ENCODE results near the gene CPEB3. TPM values are rescaled to one million over a fixed set of nuclear protein-coding genes. Genes with fewer than 3 reads are reported as not detected.
"Not testable (repeated sequence)": the region's sequence is repeated elsewhere in the genome, so short reads cannot be mapped to it uniquely, and the experiment has no call there.

The CPEB3 gene
- total RNA-seq (1 to 10 TPM; 3.2 to 3.7 TPM), total RNA-seq (8.7 to 9.0 reads per million in 2 donors)

GRCh38 chr10:92290837-92291615, at the start of gene CPEB3, which contains the start of gene MARCHF5:
Gene CPEB3, minus strand, starts transcription at chr10:92291078. Its CDS starts 50,728 bp downstream, at chr10:92240350.
Gene MARCHF5, plus strand, starts transcription at chr10:92291167. Its CDS starts 328 bp downstream, at chr10:92291495.
- H3K36me3 Mint-ChIP-seq (ENCODE audit: low read depth) = no peaks in the 10 kb centered on the region
- DNase-seq (peak; percentile 81 to 86 (median 86)), ATAC-seq (peak; percentile 99)
- no peaks in the 10 kb centered on the region for H3K27me3 Mint-ChIP-seq
- H3K4me1 Mint-ChIP-seq = peaks cover 21% of the 10 kb centered on the region
- H3K27ac Mint-ChIP-seq = peak within 1 kb of the TSS; percentile 87
- H3K9me3 ChIP-seq (ENCODE audit: control insufficient read depth, low read length, poor library complexity, severe bottlenecking) = no peaks in the 10 kb centered on the region
- H3K4me3 Mint-ChIP-seq = peak within 1 kb of the TSS; percentile 94

GRCh38 chr10:92329927-92330326, 39.0 kb upstream of the CPEB3 start:
- H3K4me3 Mint-ChIP-seq; H3K27me3 Mint-ChIP-seq; H3K4me1 Mint-ChIP-seq; DNase-seq; H3K36me3 Mint-ChIP-seq (ENCODE audit: low read depth); H3K9me3 ChIP-seq (ENCODE audit: control insufficient read depth, low read length, poor library complexity, severe bottlenecking); ATAC-seq: not testable (repeated sequence)
- H3K27ac Mint-ChIP-seq = peak overlapping the region; percentile 47

GRCh38 chr10:92328993-92329392, 38.1 kb upstream of the CPEB3 start:
- ATAC-seq (no peak), DNase-seq (no peak)
- no peak overlapping the region for H3K27ac Mint-ChIP-seq
- H3K4me1 Mint-ChIP-seq = peaks cover 8% of the 10 kb centered on the region
- H3K9me3 ChIP-seq (ENCODE audit: control insufficient read depth, low read length, poor library complexity, severe bottlenecking) = no peaks in the 10 kb centered on the region
- no peaks in the 10 kb centered on the region for H3K27me3 Mint-ChIP-seq
- H3K36me3 Mint-ChIP-seq (ENCODE audit: low read depth) = no peaks in the 10 kb centered on the region
- no peak overlapping the region for H3K4me3 Mint-ChIP-seq

DNA sequence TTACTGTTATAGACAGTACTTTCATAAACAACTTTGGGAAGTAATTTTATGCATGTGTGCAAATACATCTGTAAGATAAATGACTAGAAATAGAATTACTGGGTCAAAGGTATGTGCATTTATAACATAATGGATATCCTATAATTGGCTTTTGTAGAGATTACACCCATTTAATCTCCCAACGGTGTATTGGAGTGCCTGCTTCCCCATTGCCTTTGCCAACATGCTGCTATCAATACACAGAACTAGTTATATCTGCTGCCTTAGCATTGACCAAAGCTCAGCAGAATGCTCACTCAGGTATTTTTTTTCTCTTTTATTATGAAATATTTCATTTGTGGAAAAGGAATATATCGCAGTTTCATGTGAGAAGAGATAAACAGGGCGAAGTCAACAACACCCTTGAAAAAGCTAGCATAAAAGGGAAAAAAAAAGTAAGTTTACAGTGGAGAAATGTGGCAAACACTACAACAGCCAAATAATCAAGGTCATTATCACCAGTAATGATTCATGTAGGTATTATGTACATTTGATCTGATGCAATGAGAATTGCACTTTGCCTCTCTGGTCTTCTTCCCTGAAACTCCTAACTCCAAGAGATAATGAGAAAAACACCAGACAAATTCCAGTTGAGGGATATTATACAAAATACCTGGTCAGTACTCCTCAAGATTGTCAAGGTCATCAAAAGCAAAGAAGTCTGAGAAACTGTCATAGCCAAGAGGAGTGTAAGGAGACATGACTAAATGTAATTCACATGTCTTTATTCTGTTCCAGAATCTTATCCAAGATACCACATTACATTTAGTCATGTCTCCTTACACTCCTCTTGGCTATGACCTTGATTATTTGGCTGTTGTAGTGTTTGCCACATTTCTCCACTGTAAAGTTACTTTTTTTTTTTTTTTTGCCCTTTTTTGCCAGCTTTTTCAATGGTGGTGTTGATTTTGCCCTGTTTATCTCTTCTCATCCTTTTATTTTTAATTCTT, 36.9 kb upstream of the CPEB3 start:
- no peaks in the 10 kb centered on the region for H3K9me3 ChIP-seq (ENCODE audit: control insufficient read depth, low read length, poor library complexity, severe bottlenecking)
- H3K4me1 Mint-ChIP-seq = peaks cover 12% of the 10 kb centered on the region
- no peak for ATAC-seq
- H3K27me3 Mint-ChIP-seq = no peaks in the 10 kb centered on the region
- DNase-seq = no peak
- no peak overlapping the region for H3K27ac Mint-ChIP-seq
- H3K36me3 Mint-ChIP-seq (ENCODE audit: low read depth) = no peaks in the 10 kb centered on the region
- H3K4me3 Mint-ChIP-seq = no peak overlapping the region

- H3K27me3 Mint-ChIP-seq = no peaks in the 10 kb centered on the region
- no peak overlapping the region for H3K4me3 Mint-ChIP-seq
- H3K36me3 Mint-ChIP-seq (ENCODE audit: low read depth) = peaks cover 2% of the 10 kb centered on the region
- H3K27ac Mint-ChIP-seq = no peak overlapping the region
- DNase-seq (no peak), ATAC-seq (no peak)
- peaks cover 10% of the 10 kb centered on the region for H3K4me1 Mint-ChIP-seq
- no peaks in the 10 kb centered on the region for H3K9me3 ChIP-seq (ENCODE audit: control insufficient read depth, low read length, poor library complexity, severe bottlenecking)
These were observed 32.2 kb upstream of the CPEB3 start for GRCh38 chr10:92323079-92323478.

DNA sequence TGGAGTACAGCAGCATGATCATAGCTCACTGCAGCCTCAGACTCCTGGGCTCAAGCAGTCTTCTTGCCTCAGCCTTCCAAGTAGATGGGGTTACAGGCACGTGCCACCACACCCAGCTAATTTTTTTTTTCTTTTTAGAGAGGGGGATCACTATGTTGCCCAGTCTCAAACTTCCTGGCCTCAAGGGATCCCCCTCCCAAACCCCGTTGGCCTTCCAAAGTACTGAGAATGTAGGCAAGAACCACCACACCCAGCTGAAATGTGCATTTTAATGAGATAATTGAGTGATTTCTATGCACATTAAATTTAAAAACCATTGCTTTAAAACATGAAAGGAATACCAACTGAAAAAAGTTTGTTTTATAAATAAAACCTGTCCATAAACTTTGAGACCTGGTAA, 25.7 kb upstream of the CPEB3 start:
- ATAC-seq = no peak
- H3K9me3 ChIP-seq (ENCODE audit: control insufficient read depth, low read length, poor library complexity, severe bottlenecking) = no peaks in the 10 kb centered on the region
- Mint-ChIP-seq H3K4me1 (peaks cover 14% of the 10 kb centered on the region), H3K27me3 (no peaks in the 10 kb centered on the region), H3K4me3 (no peak overlapping the region), H3K27ac (peak overlapping the region; percentile 37), H3K36me3 (ENCODE audit: low read depth) (peaks cover 8% of the 10 kb centered on the region)
- DNase-seq = no peak

GRCh38 chr10:92313750-92314149, 22.9 kb upstream of the CPEB3 start:
- H3K4me3 Mint-ChIP-seq = no peak overlapping the region
- no peak for ATAC-seq
- H3K27ac Mint-ChIP-seq = no peak overlapping the region
- no peaks in the 10 kb centered on the region for H3K9me3 ChIP-seq (ENCODE audit: control insufficient read depth, low read length, poor library complexity, severe bottlenecking)
- no peak for DNase-seq
- peaks cover 8% of the 10 kb centered on the region for H3K36me3 Mint-ChIP-seq (ENCODE audit: low read depth)
- H3K27me3 Mint-ChIP-seq = no peaks in the 10 kb centered on the region
- H3K4me1 Mint-ChIP-seq = peaks cover 14% of the 10 kb centered on the region

GRCh38 chr10:92309272-92309671, 18.4 kb upstream of the CPEB3 start:
- ATAC-seq = no peak
- Mint-ChIP-seq H3K4me1 (peaks cover 26% of the 10 kb centered on the region), H3K27ac (no peak overlapping the region), H3K27me3 (no peaks in the 10 kb centered on the region), H3K36me3 (ENCODE audit: low read depth) (peaks cover 2% of the 10 kb centered on the region), H3K4me3 (no peak overlapping the region)
- DNase-seq = no peak
- H3K9me3 ChIP-seq (ENCODE audit: control insufficient read depth, low read length, poor library complexity, severe bottlenecking) = no peaks in the 10 kb centered on the region

DNA sequence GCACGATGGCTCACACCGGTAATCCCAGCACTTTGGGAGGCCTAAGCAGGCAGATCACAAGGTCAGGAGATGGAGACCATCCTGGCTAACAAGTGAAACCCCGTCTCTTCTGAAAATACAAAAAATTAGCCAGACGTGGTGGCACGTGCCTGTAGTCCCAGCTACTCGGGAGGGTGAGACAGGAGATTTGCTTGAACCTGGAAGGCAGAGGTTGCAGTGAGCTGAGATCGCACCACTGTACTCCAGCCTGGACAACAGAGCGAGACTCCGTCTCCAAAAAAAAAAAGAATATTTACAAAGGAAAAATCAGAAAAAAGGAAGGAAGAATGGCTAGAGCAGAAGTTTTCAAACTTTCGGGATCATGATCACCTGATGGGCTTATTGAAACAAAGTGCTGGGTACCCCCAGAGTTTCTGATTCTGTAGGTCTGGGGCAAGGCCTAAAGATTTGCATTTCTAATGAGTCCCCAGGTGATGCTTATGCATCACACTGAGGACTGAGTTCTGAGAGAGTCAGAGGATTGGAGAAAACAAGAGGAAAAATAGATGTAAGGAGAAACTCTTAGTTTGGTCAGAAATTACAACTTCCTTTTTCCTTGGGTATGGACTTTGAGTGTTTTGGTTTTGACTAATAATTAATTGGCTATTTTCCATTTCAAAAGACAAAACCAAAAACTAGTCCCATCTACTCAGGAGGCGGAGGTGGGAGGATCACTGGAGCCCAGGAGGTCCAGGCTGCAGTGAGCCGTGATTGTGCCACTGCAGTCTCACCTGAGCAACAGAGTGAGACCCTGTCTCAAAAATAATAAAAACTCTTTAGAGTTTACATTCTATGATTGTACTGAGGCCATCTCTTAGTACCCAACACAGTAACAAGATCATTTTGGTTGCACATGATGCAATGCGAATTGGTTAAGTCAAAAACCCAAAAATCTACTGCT, 14.5 kb upstream of the CPEB3 start:
- Mint-ChIP-seq H3K27me3 (no peaks in the 10 kb centered on the region), H3K27ac (no peak overlapping the region), H3K4me3 (no peak overlapping the region), H3K4me1 (peaks cover 31% of the 10 kb centered on the region), H3K36me3 (ENCODE audit: low read depth) (peaks cover 2% of the 10 kb centered on the region)
- no peaks in the 10 kb centered on the region for H3K9me3 ChIP-seq (ENCODE audit: control insufficient read depth, low read length, poor library complexity, severe bottlenecking)
- DNase-seq (no peak), ATAC-seq (no peak)

DNA sequence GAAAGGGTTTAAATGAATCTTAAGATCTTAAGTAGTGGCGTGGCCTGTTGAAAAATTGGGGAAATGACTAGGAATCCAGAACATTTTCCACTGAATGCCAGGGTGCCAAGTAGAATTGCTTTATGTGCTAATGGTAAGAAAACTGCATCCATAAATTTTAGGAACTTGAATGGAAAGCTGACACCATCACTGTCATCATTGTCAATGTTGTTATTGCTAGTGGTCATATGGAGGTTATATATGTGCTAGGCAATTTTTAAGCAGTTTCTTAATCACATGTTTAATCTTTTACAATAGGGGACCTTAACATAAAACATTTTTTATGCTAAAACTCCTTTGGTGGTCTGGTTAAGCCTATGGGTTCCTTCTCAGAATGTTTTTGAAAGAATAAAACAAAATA, 13.2 kb upstream of the CPEB3 start:
- H3K9me3 ChIP-seq (ENCODE audit: control insufficient read depth, low read length, poor library complexity, severe bottlenecking) = no peaks in the 10 kb centered on the region
- no peaks in the 10 kb centered on the region for H3K27me3 Mint-ChIP-seq
- ATAC-seq = no peak
- H3K4me3 Mint-ChIP-seq = no peak overlapping the region
- peaks cover 36% of the 10 kb centered on the region for H3K4me1 Mint-ChIP-seq
- H3K36me3 Mint-ChIP-seq (ENCODE audit: low read depth) = peaks cover 6% of the 10 kb centered on the region
- H3K27ac Mint-ChIP-seq = peak overlapping the region; percentile 87
- DNase-seq = no peak

- no peaks in the 10 kb centered on the region for H3K9me3 ChIP-seq (ENCODE audit: control insufficient read depth, low read length, poor library complexity, severe bottlenecking)
- Mint-ChIP-seq H3K4me1 (peaks cover 43% of the 10 kb centered on the region), H3K4me3 (peak overlapping the region; percentile 49), H3K27ac (peak overlapping the region; percentile 87), H3K36me3 (ENCODE audit: low read depth) (peaks cover 11% of the 10 kb centered on the region), H3K27me3 (no peaks in the 10 kb centered on the region)
- ATAC-seq = no peak
- DNase-seq = no peak
These were observed 12.2 kb upstream of the CPEB3 start for GRCh38 chr10:92303096-92303495.

- Mint-ChIP-seq H3K4me3 (no peak overlapping the region), H3K27ac (peak overlapping the region; percentile 77), H3K36me3 (ENCODE audit: low read depth) (peaks cover 11% of the 10 kb centered on the region), H3K27me3 (no peaks in the 10 kb centered on the region), H3K4me1 (peaks cover 35% of the 10 kb centered on the region)
- H3K9me3 ChIP-seq (ENCODE audit: control insufficient read depth, low read length, poor library complexity, severe bottlenecking) = no peaks in the 10 kb centered on the region
- ATAC-seq (no peak), DNase-seq (no peak)
These were observed 7.6 kb upstream of the CPEB3 start for GRCh38 chr10:92298487-92298886.
